ENCODE measurements around the gene NCAM1. TPM values are rescaled to one million over a fixed set of nuclear protein-coding genes. Genes with fewer than 3 reads are reported as not detected.

NCAM1 gene
- total RNA-seq, 1 experiment from 2014 or later: 0.22 TPM

GRCh38 chr11:113195728-113196127 lies 234.5 kb downstream of the NCAM1 start (continued):
- TF ChIP-seq REST (IDR thresholded peaks at IDR 0.05; ENCODE audit: low read depth): no peak

GRCh38 chr11:113197446-113197845 lies 236.2 kb downstream of the NCAM1 start:
- Histone ChIP-seq H4K20me1 (ENCODE audit: insufficient read depth) (no peaks in the 10 kb centered on the region), H3K9ac (ENCODE audit: low read length) (no peak overlapping the region), H3K27me3 (ENCODE audit: insufficient read depth, low read length) (peaks cover 54% of the 10 kb centered on the region), H3K4me3 (replicated peaks in 1 of 2; ENCODE audit: low read depth in 1 of 2, low read length in 2 of 2) (no peak overlapping the region), H3K4me2 (ENCODE audit: low read length) (no peak overlapping the region), H3K27ac (ENCODE audit: low read depth, low read length) (no peak overlapping the region), H3K4me1 (ENCODE audit: control insufficient read depth in 1 of 2, insufficient read depth in 2 of 2, low read length in 2 of 2) (no peaks in the 10 kb centered on the region), H3K79me2 (ENCODE audit: insufficient read depth, low read length) (no peaks in the 10 kb centered on the region), H3K36me3 (ENCODE audit: control insufficient read depth in 1 of 2, insufficient read depth in 2 of 2, low read length in 2 of 2) (no peaks in the 10 kb centered on the region), H2AFZ (ENCODE audit: low read depth, low read length, poor library complexity, severe bottlenecking) (no peak overlapping the region), H3K9me2 (ENCODE audit: insufficient read depth) (no peaks in the 10 kb centered on the region), H3K9me3 (ENCODE audit: control insufficient read depth in 1 of 2, insufficient read depth in 1 of 2, low read depth in 1 of 2, low read length in 2 of 2) (no peaks in the 10 kb centered on the region)
- no peak for DNase-seq (ENCODE audit: low read depth, low spot score)
- no TSS peak for BruUV-seq (replicated peaks)
- no peak for TF ChIP-seq SRF (IDR thresholded peaks at IDR 0.05; ENCODE audit: low read depth)
- TF ChIP-seq TCF7L2 (IDR thresholded peaks at IDR 0.05; ENCODE audit: borderline replicate concordance, extremely low read depth, insufficient read depth, insufficient read length): no peak
- no peak for TF ChIP-seq ZBTB33 (IDR thresholded peaks at IDR 0.05; ENCODE audit: extremely low read depth, insufficient replicate concordance, low read length)
- TF ChIP-seq POLR2A (IDR thresholded peaks at IDR 0.05; ENCODE audit: borderline replicate concordance, extremely low read depth, insufficient read depth, insufficient read length): no peak
- no peak for TF ChIP-seq RAD21 (IDR thresholded peaks at IDR 0.05; ENCODE audit: low read depth)
- TF ChIP-seq CBX3 (IDR thresholded peaks at IDR 0.05; ENCODE audit: low read depth): no peak
- no peak for TF ChIP-seq EGR1 (IDR thresholded peaks at IDR 0.05; ENCODE audit: low read depth)
- no peak for TF ChIP-seq ATF3 (IDR thresholded peaks at IDR 0.05)
- TF ChIP-seq FOSL1 (IDR thresholded peaks at IDR 0.05; ENCODE audit: low read depth): no peak
- ATAC-seq: no peak
- CTCF ChIA-PET: no interaction called here
- intact Hi-C loops (cut with micrococcal nuclease): no loop called here
- RAD21 ChIA-PET (ENCODE audit: low non-redundant PET in 1 of 2, low total read pairs in 2 of 2, uncharacterized antibody in 2 of 2, unreplicated experiment in 2 of 2): no interaction called here
- POLR2A ChIA-PET: no interaction called here
